Measurements from ENCODE around the gene MRPS6. TPM values are rescaled to one million over a fixed set of nuclear protein-coding genes. Genes with fewer than 3 reads are reported as not detected.

MRPS6 gene
- total RNA-seq, 2 donors from 2014 or later = 66.6 to 76.9 TPM

DNA sequence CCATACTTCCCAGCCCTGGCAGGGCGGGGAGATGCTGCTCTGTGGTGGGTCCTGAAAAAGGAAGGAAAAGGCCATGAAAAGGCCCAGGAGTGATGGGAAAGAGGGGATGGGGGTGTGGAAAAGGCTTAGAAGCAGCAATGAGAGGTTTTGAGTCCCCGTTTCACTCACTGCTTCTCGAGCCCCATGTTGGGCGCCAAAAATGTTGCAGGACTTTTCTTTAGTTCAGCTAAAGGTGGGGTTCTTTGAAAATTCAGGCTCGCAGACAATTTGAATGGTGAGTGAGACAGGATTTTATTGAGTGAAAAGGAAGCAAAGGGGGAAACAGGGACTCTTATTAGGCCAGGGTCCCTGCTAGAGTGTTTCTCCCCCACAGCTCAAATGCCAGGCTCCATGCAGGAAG is 93.1 kb downstream of the MRPS6 start:
- TF ChIP-seq, protein P1, sequence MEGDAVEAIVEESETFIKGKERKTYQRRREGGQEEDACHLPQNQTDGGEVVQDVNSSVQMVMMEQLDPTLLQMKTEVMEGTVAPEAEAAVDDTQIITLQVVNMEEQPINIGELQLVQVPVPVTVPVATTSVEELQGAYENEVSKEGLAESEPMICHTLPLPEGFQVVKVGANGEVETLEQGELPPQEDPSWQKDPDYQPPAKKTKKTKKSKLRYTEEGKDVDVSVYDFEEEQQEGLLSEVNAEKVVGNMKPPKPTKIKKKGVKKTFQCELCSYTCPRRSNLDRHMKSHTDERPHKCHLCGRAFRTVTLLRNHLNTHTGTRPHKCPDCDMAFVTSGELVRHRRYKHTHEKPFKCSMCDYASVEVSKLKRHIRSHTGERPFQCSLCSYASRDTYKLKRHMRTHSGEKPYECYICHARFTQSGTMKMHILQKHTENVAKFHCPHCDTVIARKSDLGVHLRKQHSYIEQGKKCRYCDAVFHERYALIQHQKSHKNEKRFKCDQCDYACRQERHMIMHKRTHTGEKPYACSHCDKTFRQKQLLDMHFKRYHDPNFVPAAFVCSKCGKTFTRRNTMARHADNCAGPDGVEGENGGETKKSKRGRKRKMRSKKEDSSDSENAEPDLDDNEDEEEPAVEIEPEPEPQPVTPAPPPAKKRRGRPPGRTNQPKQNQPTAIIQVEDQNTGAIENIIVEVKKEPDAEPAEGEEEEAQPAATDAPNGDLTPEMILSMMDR (IDR thresholded peaks at IDR 0.05) = no peak
- H3K27ac ChIP-seq = no peak overlapping the region
- intact Hi-C loops (cut with DNase I) = no loop called here
- H3K4me1 ChIP-seq = no peaks in the 10 kb centered on the region
- no peaks in the 10 kb centered on the region for H3K27me3 ChIP-seq
- H3K9me3 ChIP-seq = peaks cover 11% of the 10 kb centered on the region
- no peak for DNase-seq
- H3K9ac ChIP-seq (ENCODE audit: low read depth in 2 of 2, low read length in 2 of 2) = no peak overlapping the region
- no peak overlapping the region for H3K4me3 ChIP-seq
- H3K36me3 ChIP-seq = no peaks in the 10 kb centered on the region

DNA sequence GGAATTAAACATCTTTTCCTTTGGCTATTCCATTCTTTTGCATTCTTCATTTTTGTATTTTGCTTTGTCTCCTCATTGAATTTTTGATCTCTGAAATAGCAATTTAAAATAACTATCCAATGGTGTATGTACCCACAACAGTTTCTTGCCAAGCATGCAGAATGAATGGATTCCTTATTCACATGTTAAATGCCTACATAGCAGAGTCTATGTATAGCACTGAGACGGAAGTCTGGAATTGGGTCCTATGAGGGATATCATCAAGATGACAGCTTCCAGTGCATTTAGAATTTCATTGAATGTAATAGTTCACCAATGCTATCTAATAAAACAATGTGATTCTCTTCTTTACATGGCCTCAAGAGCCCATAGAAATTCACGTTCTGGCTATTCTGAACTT is 97.5 kb downstream of the MRPS6 start:
- Histone ChIP-seq H3K4me1 (no peaks in the 10 kb centered on the region), H3K9ac (ENCODE audit: low read depth in 2 of 2, low read length in 2 of 2) (no peak overlapping the region), H3K27me3 (no peaks in the 10 kb centered on the region), H3K9me3 (peaks cover 10% of the 10 kb centered on the region), H3K36me3 (no peaks in the 10 kb centered on the region), H3K4me3 (no peak overlapping the region), H3K27ac (no peak overlapping the region)
- DNase-seq = no peak
- intact Hi-C loops (cut with DNase I) = no loop called here
- TF ChIP-seq, protein P1 (IDR thresholded peaks at IDR 0.05) = no peak

DNA sequence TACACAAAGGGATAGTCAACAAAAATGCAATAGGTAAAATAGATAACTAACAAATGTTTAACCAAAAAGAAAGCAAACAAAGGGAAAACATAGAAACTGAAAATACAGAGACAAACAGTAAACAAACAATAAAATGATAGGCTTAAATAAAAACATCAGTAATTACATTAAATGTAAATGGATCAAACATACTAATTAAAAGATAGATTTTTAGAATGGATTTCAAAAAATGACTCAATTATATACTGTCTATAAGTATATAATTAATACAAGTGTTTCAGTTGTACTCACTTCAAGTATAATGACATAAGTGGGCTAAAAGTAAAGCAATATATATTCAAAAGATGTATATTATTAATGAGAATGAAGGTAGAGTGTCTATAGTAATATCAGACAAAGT is 101.1 kb downstream of the MRPS6 start:
- H3K36me3 ChIP-seq = no peaks in the 10 kb centered on the region
- DNase-seq = no peak
- intact Hi-C loops (cut with DNase I) = no loop called here
- H3K4me3 ChIP-seq = no peak overlapping the region
- TF ChIP-seq, protein P1 (IDR thresholded peaks at IDR 0.05) = no peak
- no peak overlapping the region for H3K9ac ChIP-seq (ENCODE audit: low read depth in 2 of 2, low read length in 2 of 2)
- no peaks in the 10 kb centered on the region for H3K9me3 ChIP-seq
- no peaks in the 10 kb centered on the region for H3K4me1 ChIP-seq
- no peaks in the 10 kb centered on the region for H3K27me3 ChIP-seq
- H3K27ac ChIP-seq = no peak overlapping the region

DNA sequence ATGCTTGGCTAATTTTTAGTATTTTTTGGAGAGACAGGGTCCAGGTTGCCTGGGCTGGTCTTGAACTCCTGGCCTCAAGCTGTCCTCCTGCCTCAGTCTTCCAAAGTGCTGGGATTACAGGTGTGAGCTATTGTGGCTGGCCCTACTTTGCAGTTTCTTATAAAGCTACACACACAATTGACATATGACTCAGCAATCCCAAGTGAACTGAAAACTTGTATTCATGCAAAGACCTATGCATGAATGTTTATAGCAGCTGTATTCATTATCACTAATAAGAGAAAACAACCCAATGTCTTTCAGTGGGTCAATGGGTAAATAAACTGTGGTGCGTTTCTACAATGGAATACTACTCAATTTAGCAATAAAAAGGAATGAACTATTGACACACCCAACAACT is 103.1 kb downstream of the MRPS6 start:
- TF ChIP-seq, protein P1 (IDR thresholded peaks at IDR 0.05) = no peak
- DNase-seq = no peak
- Histone ChIP-seq H3K9ac (ENCODE audit: low read depth in 2 of 2, low read length in 2 of 2) (no peak overlapping the region), H3K36me3 (no peaks in the 10 kb centered on the region), H3K9me3 (no peaks in the 10 kb centered on the region), H3K27ac (no peak overlapping the region), H3K27me3 (no peaks in the 10 kb centered on the region), H3K4me1 (no peaks in the 10 kb centered on the region), H3K4me3 (no peak overlapping the region)
- intact Hi-C loops (cut with DNase I) = no loop called here

DNA sequence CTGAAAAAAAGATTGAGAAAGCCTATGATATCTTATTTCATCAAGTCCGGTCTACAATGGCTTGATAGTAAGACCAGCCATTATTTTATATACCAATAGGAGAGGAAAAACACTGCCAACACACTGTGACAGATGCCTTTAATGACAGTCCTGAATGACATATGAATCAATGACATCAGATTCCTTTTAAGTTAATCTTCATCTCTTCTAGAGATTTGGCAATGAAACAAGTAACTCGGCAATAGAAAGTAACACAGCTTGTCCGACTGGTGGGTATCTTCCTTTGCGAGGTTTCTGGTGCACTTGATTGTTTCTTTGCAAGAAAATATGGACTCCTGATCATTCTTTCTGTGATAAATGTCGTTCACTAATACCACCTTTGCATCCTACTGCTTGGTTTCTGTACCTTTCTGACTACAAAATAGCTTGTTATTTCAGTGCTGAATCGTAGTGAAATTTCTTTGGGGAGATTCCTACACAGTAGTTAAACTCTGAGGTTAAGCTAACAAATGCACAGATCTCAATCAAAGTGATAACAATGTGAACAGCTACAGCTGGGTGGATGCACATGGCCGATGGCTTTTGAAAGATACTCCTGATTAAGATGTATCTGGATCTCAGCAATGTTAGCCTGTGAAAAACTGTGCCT is 104.7 kb downstream of the MRPS6 start:
- Histone ChIP-seq H3K36me3 (no peaks in the 10 kb centered on the region), H3K4me1 (no peaks in the 10 kb centered on the region), H3K4me3 (no peak overlapping the region), H3K27me3 (no peaks in the 10 kb centered on the region), H3K9me3 (no peaks in the 10 kb centered on the region), H3K9ac (ENCODE audit: low read depth in 2 of 2, low read length in 2 of 2) (no peak overlapping the region), H3K27ac (no peak overlapping the region)
- intact Hi-C loops (cut with DNase I) = no loop called here
- TF ChIP-seq, protein P1 (IDR thresholded peaks at IDR 0.05) = no peak
- DNase-seq = no peak

Data from colonic mucosa (tissue), 4 donors.